ENCODE data around the gene METRNL.
"Not testable (repeated sequence)": the region's sequence is repeated elsewhere in the genome, so short reads cannot be mapped to it uniquely, and the experiment has no call there.

The METRNL gene

DNA sequence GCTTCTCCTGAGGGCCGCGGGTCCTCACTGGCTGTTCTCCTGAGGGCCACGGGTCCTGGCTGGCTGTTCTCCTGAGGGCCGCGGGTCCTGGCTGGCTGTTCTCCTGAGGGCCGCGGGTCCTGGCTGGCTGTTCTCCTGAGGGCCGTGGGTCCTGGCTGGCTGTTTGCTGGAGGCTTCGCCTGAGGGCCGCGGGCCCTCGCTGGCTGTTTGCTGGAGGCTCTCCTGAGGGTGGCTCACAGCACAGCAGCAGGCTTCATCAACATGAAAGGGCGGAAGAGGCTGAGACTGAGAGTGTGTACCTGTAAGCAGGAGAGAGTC, 60.8 kb downstream of the METRNL start:
- DNase-seq (ENCODE audit: low spot score) = not testable (repeated sequence)

DNA sequence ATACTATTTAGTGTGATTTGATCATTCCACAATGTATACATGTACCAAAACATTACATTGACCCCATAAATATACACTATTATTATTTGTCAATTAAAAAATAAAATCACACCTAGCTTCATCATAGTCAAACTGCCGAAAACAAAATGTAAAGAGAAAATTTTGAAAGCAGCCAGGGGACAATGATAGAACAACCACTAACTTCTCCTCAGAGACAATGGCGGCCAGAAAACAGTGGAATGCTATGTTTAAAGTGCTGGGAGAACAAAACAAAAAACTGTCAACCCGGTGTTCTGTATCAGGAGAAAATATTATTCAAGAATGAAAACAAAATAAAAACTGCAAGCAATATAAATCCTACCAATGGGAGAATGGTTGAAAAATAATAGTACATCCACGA, 63.2 kb downstream of the METRNL start:
- no peak for DNase-seq (ENCODE audit: low spot score)

DNA sequence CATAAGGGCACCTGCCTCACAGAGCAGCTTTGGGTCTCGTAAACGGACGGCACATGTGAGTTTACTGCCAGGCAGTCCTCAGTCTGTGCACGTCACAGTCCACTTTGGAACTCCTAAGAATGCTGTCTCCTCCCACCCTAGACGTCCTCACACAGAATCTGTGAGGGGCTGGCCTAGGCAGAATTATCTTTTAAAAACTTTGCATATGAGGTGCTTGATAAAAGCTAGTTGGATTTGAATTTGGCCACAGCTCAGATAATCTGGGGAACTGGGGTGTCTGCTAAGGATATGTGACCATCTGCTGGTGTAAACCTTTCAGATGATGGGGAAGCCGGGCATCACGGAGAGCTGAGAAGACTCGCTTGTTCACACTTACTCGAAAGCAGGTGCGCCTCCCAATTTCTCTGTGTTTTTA, 64.4 kb downstream of the METRNL start:
- no peak for DNase-seq (ENCODE audit: low spot score)
